Measurements from ENCODE around the gene CRYBB3.

DNA sequence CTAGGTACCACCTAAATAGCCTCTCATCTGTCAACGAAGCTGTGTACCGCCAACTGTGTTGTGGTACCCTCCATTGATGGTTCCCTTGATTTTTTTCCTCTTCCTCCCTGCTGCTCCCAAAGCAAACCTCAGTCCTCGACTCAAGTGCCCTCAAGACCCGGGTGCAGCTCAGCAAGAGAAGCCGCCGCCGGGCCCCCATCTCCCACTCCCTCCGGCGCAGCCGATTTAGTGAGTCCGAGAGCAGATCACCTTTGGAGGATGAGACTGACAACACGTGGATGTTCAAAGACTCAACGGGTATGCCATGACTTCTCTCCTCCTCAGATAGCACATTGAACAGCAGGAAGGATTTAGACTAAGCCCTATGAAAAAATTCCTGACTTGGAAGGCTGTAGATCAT, 22.4 kb upstream of the CRYBB3 start:
- TF ChIP-seq POLR2A (IDR thresholded peaks at IDR 0.05; ENCODE audit: low read length) = no peak
- TF ChIP-seq GATA1 (IDR thresholded peaks at IDR 0.05; ENCODE audit: low read depth, low read length) = no peak
